BJ (cell line): ENCODE results near the gene SDE2. TPM values are rescaled to one million over a fixed set of nuclear protein-coding genes. Genes with fewer than 3 reads are reported as not detected.
"Not testable (repeated sequence)": the region's sequence is repeated elsewhere in the genome, so short reads cannot be mapped to it uniquely, and the experiment has no call there.

Source experiments
- CTCF ChIA-PET: fragments of 350-600 bp; formaldehyde crosslinking; extraction: SDS; loops from one replicate; lab custom pipeline; 2021; ENCODE audit warnings: antibody characterized with exemption, inconsistent platforms; lab: Yijun Ruan, JAX
- POLR2A ChIA-PET: fragments of 300-600 bp; sonication (Branson Sonifier 250); formaldehyde crosslinking; extraction: SDS; loops from one replicate; lab custom pipeline; 2021; ENCODE audit warnings: antibody characterized with exemption; lab: Charles Lee
- DNase-seq: peaks from one replicate; pipeline ENCODE4 v3.0.0-alpha.2; 2011; ENCODE audit warnings: low read depth
- H3K27me3 ChIP-seq: 2 replicates; pipeline ENCODE4 v1.6.0; 2011; ENCODE audit warnings: low read length; ENCODE audit not compliant: control insufficient read depth, insufficient read depth
- H3K36me3 ChIP-seq: 2 replicates; pipeline ENCODE4 v1.5.1; 2011; ENCODE audit warnings: low read length; ENCODE audit not compliant: control insufficient read depth, insufficient read depth
- H3K4me3 ChIP-seq: 2 replicates; pipeline ENCODE4 v1.5.1; 2011; ENCODE audit warnings: low read depth, mild to moderate bottlenecking, control low read depth, low read length
- polyA plus RNA-seq: library from polyadenylated mRNA; depleted of rRNA; stranded (reverse); fragments of >200 nt; gene quantifications from 2 replicates; pipeline ENCODE4 v1.2.3, GENCODE V29; 2011
- TF ChIP-seq, protein P1 (sequence below): IDR thresholded peaks from 2 replicates; pipeline ENCODE4 v1.5.1; 2011; ENCODE audit warnings: low read depth, mild to moderate bottlenecking, control low read depth, inconsistent platforms, low read length, moderate library complexity; ENCODE audit not compliant: insufficient read depth

The SDE2 gene
- polyA plus RNA-seq, 1 experiment: 8.0 TPM

GRCh38 chr1:226002667-226003501 is 3.7 kb upstream of the SDE2 start:
- no peak for DNase-seq
- no peaks in the 10 kb centered on the region for H3K27me3 ChIP-seq
- ChIA-PET POLR2A (interaction anchor here (0.5 kb wide), 1 partner anchor 16 kb away, joined by 17 read pairs; no protein-coding TSS in a partner anchor), CTCF (interaction anchor here (1.0 kb wide), 1 partner anchor 11 kb away, joined by 3 read pairs; no protein-coding TSS in a partner anchor)
- no peak overlapping the region for H3K4me3 ChIP-seq
- no peaks in the 10 kb centered on the region for H3K36me3 ChIP-seq
- TF ChIP-seq, protein P1, sequence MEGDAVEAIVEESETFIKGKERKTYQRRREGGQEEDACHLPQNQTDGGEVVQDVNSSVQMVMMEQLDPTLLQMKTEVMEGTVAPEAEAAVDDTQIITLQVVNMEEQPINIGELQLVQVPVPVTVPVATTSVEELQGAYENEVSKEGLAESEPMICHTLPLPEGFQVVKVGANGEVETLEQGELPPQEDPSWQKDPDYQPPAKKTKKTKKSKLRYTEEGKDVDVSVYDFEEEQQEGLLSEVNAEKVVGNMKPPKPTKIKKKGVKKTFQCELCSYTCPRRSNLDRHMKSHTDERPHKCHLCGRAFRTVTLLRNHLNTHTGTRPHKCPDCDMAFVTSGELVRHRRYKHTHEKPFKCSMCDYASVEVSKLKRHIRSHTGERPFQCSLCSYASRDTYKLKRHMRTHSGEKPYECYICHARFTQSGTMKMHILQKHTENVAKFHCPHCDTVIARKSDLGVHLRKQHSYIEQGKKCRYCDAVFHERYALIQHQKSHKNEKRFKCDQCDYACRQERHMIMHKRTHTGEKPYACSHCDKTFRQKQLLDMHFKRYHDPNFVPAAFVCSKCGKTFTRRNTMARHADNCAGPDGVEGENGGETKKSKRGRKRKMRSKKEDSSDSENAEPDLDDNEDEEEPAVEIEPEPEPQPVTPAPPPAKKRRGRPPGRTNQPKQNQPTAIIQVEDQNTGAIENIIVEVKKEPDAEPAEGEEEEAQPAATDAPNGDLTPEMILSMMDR: no peak

DNA sequence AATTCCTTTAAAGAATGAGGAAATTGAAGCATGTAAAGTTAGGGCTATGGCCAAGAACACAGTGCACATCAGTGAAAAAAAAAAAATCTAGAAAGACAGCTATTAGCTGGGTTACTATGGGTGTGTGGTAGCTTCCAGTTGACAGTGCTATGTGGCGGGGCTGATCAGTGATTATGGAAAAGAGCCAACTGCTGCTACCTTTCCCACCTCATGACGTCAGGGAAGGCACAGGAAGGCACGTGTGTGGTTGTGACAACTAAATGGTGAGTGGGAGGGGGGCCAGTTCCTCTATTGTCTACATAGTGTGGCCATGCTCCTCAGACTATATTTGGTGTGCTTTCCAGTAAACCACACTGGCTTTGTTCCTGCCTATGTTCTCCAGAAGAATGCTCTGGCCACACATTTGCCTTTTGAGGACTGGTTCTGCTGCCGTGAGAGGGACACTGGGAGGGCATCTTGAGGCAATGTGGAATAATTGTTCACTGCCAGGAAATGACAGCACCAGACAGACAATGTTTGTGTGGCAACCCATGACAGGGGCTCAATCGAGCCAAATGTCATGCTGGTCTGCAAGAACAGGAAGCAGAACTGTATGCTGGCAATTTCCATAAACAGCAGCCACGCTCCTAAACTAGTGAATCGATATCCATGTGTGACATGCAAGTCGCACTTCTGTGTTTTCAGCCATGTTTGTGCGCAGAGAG is 3.0 kb upstream of the SDE2 start:
- no peak for DNase-seq
- ChIA-PET POLR2A (no interaction called here), CTCF (interaction anchor here (0.9 to 1.0 kb wide), 2 partner anchors 12 kb away, joined by 3 read pairs; no protein-coding TSS in a partner anchor)
- Histone ChIP-seq H3K4me3 (no peak overlapping the region), H3K36me3 (no peaks in the 10 kb centered on the region), H3K27me3 (no peaks in the 10 kb centered on the region)
- TF ChIP-seq, protein P1: no peak

- ChIA-PET CTCF (no interaction called here), POLR2A (no interaction called here)
- H3K4me3 ChIP-seq: no peak overlapping the region
- H3K27me3 ChIP-seq: no peaks in the 10 kb centered on the region
- H3K36me3 ChIP-seq: no peaks in the 10 kb centered on the region
- TF ChIP-seq, protein P1: no peak
- DNase-seq: no peak
Observed at GRCh38 chr1:226001088-226001487, 1.9 kb upstream of the SDE2 start.

DNA sequence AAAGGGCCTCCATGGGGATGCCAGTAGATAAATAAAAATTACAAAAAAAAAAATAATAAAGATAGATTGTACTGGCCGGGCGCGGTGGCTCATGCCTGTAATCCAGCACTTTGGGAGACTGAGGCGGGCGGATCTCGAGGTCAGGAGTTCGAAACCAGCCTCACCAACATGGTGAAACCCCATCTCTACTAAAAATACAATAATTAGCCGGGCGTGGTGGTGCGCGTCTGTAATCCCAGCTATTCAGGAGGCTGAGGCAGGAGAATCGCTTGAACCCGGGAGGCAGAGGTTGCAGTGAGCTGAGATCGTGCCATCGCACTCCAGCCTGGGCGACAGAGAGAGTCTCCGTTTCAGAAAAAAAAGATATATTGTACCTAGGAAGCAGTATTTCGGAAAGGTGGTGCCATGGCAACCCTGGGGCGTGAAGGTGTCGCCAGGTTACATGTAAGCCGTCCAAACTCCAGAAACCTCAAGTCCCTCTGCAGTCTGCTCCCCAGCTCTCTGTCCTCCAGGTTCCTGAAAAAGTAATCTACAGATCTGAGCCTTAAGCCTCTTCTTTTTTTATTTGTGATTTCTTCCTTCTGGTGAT is 1.4 kb upstream of the SDE2 start:
- CTCF ChIA-PET: interaction anchor here (0.9 to 1.1 kb wide), 2 partner anchors 109 to 125 kb away, joined by 3 to 5 read pairs; no protein-coding TSS in a partner anchor
- H3K27me3 ChIP-seq, DNase-seq, H3K4me3 ChIP-seq, POLR2A ChIA-PET, H3K36me3 ChIP-seq: not testable (repeated sequence)

DNA sequence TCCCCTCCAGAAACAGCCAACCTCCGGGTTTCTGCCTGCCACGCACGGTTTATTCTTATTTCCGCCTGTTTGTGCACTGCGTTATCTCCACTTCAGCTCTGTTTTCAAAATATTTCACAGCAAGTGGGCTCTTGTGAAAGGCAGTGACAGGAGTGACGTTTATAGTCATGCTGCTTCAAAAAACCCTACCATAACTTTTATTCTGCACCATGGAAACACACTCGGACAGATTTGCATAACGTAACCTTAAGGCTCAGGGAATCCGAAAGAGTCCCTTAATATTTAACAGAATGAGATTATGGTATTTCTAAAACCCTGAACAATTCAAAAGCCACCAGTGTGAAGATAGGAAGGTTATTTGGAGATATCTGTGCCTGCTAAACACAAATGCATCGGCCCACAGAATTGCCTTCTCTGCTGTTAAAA is 782 bp upstream of the SDE2 start:
- DNase-seq: no peak
- Histone ChIP-seq H3K36me3 (no peaks in the 10 kb centered on the region), H3K4me3 (peak overlapping the region; percentile 38), H3K27me3 (no peaks in the 10 kb centered on the region)
- ChIA-PET POLR2A (no interaction called here), CTCF (interaction anchor here (0.5 to 1.1 kb wide), 4 partner anchors 65 to 143 kb away, joined by 3 to 6 read pairs (median 5); no protein-coding TSS in a partner anchor)
- TF ChIP-seq, protein P1: no peak
